ENCODE measurements around the gene RSU1.

Gene RSU1

GRCh38 chr10:16822027-16822426, 4.8 kb upstream of the RSU1 start:
- DNase-seq (ENCODE audit: low spot score) = no peak

GRCh38 chr10:16820421-16820820, 3.2 kb upstream of the RSU1 start:
- DNase-seq (ENCODE audit: low spot score) = no peak

- DNase-seq (ENCODE audit: low spot score) = no peak
Observed at GRCh38 chr10:16820018-16820417, 2.8 kb upstream of the RSU1 start.

GRCh38 chr10:16819436-16819835, 2.2 kb upstream of the RSU1 start:
- no peak for DNase-seq (ENCODE audit: low spot score)

GRCh38 chr10:16819026-16819425, 1.8 kb upstream of the RSU1 start:
- DNase-seq (ENCODE audit: low spot score) = no peak

GRCh38 chr10:16816830-16817124, 447 bp downstream of the RSU1 start:
- DNase-seq (ENCODE audit: low spot score) = peak; percentile 45

GRCh38 chr10:16816171-16816570, 1.1 kb downstream of the RSU1 start:
- DNase-seq (ENCODE audit: low spot score) = peak; percentile 5

- DNase-seq (ENCODE audit: low spot score) = no peak
Observed at GRCh38 chr10:16814012-16814411, 3.2 kb downstream of the RSU1 start.

- DNase-seq (ENCODE audit: low spot score) = no peak
Observed at GRCh38 chr10:16812676-16813075, 4.5 kb downstream of the RSU1 start.

GRCh38 chr10:16811765-16812164, 5.5 kb downstream of the RSU1 start:
- no peak for DNase-seq (ENCODE audit: low spot score)

GRCh38 chr10:16811292-16811691, 5.9 kb downstream of the RSU1 start:
- no peak for DNase-seq (ENCODE audit: low spot score)

- peak; percentile 38 for DNase-seq (ENCODE audit: low spot score)
Observed at GRCh38 chr10:16809074-16809718, 8.0 kb downstream of the RSU1 start.

GRCh38 chr10:16804123-16804522, 13.1 kb downstream of the RSU1 start:
- DNase-seq (ENCODE audit: low spot score) = no peak

- no peak for DNase-seq (ENCODE audit: low spot score)
Observed at GRCh38 chr10:16803464-16803863, 13.8 kb downstream of the RSU1 start.

GRCh38 chr10:16799621-16800020, 17.6 kb downstream of the RSU1 start:
- DNase-seq (ENCODE audit: low spot score) = no peak

GRCh38 chr10:16798571-16798970, 18.7 kb downstream of the RSU1 start:
- no peak for DNase-seq (ENCODE audit: low spot score)

GRCh38 chr10:16795410-16796073, 21.7 kb downstream of the RSU1 start:
- DNase-seq (ENCODE audit: low spot score) = no peak

GRCh38 chr10:16794005-16794404, 23.2 kb downstream of the RSU1 start:
- DNase-seq (ENCODE audit: low spot score) = no peak

GRCh38 chr10:16792675-16793074, 24.5 kb downstream of the RSU1 start:
- DNase-seq (ENCODE audit: low spot score) = no peak

GRCh38 chr10:16789765-16790164, 27.5 kb downstream of the RSU1 start:
- no peak for DNase-seq (ENCODE audit: low spot score)

- DNase-seq (ENCODE audit: low spot score) = no peak
Observed at GRCh38 chr10:16789261-16789660, 28.0 kb downstream of the RSU1 start.

GRCh38 chr10:16788778-16789177, 28.4 kb downstream of the RSU1 start:
- no peak for DNase-seq (ENCODE audit: low spot score)

- DNase-seq (ENCODE audit: low spot score) = no peak
Observed at GRCh38 chr10:16788125-16788524, 29.1 kb downstream of the RSU1 start.

GRCh38 chr10:16787361-16787791, 29.8 kb downstream of the RSU1 start:
- no peak for DNase-seq (ENCODE audit: low spot score)
